ENCODE results near the gene TMEM181. TPM values are rescaled to one million over a fixed set of nuclear protein-coding genes. Genes with fewer than 3 reads are reported as not detected.

TMEM181 gene
- total and polyA plus RNA-seq, 2 experiments from 2014 or later: 20.0 to 46.9 TPM

DNA sequence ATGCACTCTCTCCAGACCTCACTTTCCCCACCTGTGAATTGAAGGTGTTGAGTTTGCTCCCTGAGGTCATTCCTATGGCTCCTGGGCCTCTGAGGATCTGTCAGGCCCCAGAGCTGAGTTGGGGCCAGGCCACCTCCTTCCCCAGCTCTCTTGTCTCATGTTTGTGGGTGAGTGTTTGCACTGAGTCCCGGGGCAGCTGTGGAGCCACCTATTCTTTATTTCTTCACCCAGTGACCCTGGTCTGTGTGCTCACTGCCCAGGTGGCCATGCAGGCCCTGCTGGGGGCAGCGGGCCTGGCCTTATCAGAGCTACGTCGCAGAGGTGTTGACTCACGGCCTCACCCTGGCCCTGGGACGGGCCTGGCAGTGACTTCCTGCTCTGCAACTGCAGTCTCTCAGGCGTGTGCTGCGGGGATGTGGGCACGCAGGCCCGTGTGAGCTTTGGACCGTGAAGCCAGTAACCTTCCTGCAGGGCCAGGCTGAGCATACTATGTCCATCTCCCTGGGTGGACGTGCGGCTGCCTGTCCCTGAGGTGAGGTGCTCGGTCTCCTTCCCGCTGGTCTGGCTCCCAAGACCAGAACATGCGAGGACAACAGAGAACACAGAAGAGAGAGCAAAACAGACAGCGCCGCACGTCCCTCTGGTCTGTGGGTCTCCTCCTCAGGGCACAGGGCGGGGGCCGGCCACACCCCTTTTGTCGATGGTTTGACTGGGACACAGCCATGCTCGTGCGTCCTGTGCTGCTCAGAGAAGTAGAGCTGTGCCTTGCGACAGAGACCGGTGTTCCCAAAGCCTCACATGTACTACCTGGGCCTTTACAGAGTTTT is 12.1 kb downstream of the TMEM181 start:
- peaks cover 79% of the 10 kb centered on the region for H3K79me2 ChIP-seq
- H3K36me3 ChIP-seq (replicated peaks; ENCODE audit: insufficient read depth, low read depth): no peaks in the 10 kb centered on the region
- H3K4me1 ChIP-seq (ENCODE audit: insufficient read depth): no peaks in the 10 kb centered on the region
- H3K27me3 ChIP-seq: no peaks in the 10 kb centered on the region
- H2AFZ ChIP-seq: no peak overlapping the region
- DNase-seq (ENCODE audit: low spot score): peak; percentile 87
- no peaks in the 10 kb centered on the region for H3K9me2 ChIP-seq (replicated peaks; ENCODE audit: insufficient read depth)
- H3K9me3 ChIP-seq (ENCODE audit: low read depth): no peaks in the 10 kb centered on the region
- H3K27ac ChIP-seq: peak overlapping the region; percentile 96
- H3K4me3 ChIP-seq: no peak overlapping the region
- TF ChIP-seq, protein P1, sequence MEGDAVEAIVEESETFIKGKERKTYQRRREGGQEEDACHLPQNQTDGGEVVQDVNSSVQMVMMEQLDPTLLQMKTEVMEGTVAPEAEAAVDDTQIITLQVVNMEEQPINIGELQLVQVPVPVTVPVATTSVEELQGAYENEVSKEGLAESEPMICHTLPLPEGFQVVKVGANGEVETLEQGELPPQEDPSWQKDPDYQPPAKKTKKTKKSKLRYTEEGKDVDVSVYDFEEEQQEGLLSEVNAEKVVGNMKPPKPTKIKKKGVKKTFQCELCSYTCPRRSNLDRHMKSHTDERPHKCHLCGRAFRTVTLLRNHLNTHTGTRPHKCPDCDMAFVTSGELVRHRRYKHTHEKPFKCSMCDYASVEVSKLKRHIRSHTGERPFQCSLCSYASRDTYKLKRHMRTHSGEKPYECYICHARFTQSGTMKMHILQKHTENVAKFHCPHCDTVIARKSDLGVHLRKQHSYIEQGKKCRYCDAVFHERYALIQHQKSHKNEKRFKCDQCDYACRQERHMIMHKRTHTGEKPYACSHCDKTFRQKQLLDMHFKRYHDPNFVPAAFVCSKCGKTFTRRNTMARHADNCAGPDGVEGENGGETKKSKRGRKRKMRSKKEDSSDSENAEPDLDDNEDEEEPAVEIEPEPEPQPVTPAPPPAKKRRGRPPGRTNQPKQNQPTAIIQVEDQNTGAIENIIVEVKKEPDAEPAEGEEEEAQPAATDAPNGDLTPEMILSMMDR (IDR thresholded peaks at IDR 0.05; ENCODE audit: poor library complexity): no peak
- TF ChIP-seq EZH2 (IDR thresholded peaks at IDR 0.05; ENCODE audit: borderline replicate concordance) (no peak), EZH2phosphoT487 (IDR thresholded peaks at IDR 0.05; ENCODE audit: low read depth, severe bottlenecking, unreplicated experiment) (no peak)
- 51% methylated on average over 26 of the region's 26 CpGs for WGBS (ENCODE audit: low lambda C conversion rate, missing lambda C conversion rate)
- H3K4me2 ChIP-seq: peak overlapping the region; percentile 36
- H4K20me1 ChIP-seq (ENCODE audit: insufficient read depth, poor library complexity, severe bottlenecking): peaks cover 18% of the 10 kb centered on the region

DNA sequence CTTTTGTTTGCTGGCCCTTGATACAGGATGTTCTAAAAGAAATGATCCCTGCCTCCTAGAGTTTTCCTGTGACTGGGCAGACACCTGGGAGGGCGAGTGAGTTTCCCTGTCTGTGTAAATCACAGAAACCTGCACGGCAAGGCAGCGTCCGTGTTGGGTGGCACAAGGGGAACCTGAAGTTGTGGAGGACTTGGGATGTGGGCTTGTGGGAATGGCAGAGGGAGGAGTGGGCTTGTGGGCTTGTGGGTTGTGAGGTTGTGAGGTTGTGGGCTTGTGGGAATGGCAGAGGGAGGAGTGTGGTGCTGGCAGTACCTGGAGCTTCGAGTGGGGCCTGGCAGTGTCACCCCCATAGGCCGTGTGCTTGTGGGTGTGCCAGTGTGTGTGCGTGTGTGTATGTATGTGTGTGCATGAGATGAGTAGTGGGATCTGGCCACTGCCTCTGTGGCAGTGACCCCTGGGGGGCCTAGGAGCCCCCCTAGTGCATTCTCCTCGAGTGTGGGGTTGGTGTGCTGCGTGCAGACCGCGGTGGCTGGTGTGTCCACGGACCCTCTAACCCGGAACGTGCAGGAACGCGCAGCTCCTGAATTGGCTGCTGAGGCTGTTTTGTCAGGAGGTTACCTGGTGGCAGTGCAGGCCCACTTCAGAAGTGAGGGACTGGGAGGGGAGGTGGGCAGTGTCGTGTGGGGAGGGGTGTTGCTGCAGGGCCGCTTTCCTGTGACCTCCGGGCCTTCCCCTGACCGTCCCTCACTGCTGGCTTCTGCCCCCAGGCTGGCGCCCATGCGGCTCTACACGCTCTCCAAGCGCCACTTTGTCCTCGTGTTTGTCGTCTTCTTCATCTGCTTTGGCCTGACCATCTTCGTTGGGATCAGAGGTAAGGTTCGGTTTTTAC is 13.0 kb downstream of the TMEM181 start:
- H3K27ac ChIP-seq: peak overlapping the region; percentile 96
- peak overlapping the region; percentile 36 for H3K4me2 ChIP-seq
- peaks cover 79% of the 10 kb centered on the region for H3K79me2 ChIP-seq
- no peaks in the 10 kb centered on the region for H3K4me1 ChIP-seq (ENCODE audit: insufficient read depth)
- H3K9me3 ChIP-seq (ENCODE audit: low read depth): no peaks in the 10 kb centered on the region
- H2AFZ ChIP-seq: no peak overlapping the region
- DNase-seq (ENCODE audit: low spot score): no peak
- WGBS (ENCODE audit: low lambda C conversion rate, missing lambda C conversion rate): 93% methylated on average over 27 of the region's 28 CpGs
- TF ChIP-seq EZH2 (IDR thresholded peaks at IDR 0.05; ENCODE audit: borderline replicate concordance) (no peak), EZH2phosphoT487 (IDR thresholded peaks at IDR 0.05; ENCODE audit: low read depth, severe bottlenecking, unreplicated experiment) (no peak)
- TF ChIP-seq, protein P1 (IDR thresholded peaks at IDR 0.05; ENCODE audit: poor library complexity): no peak
- H4K20me1 ChIP-seq (ENCODE audit: insufficient read depth, poor library complexity, severe bottlenecking): peaks cover 11% of the 10 kb centered on the region
- no peak overlapping the region for H3K4me3 ChIP-seq
- H3K27me3 ChIP-seq: no peaks in the 10 kb centered on the region
- H3K36me3 ChIP-seq (replicated peaks; ENCODE audit: insufficient read depth, low read depth): no peaks in the 10 kb centered on the region
- H3K9me2 ChIP-seq (replicated peaks; ENCODE audit: insufficient read depth): no peaks in the 10 kb centered on the region

DNA sequence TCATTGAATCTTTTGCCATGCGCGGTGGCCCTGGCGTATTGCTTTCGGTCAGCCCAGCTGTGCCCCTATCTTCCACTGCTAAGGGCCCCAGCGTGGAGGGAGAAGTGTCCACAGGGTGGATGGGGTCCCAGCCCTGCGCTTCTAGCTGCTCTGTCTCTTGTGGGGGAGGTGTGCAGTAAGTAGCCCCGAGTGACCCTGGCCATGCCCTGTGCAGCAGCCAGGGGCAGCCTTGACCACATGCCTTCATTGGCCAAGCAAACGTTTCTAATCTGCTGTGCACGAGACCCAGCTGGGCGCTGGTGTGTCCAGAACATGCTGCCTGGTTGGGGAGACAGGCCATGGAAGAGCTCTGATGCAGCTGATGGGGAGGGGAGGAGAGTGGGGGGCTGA is 13.6 kb downstream of the TMEM181 start:
- Histone ChIP-seq H3K4me2 (no peak overlapping the region), H3K79me2 (peaks cover 78% of the 10 kb centered on the region), H3K36me3 (replicated peaks; ENCODE audit: insufficient read depth, low read depth) (no peaks in the 10 kb centered on the region), H3K27ac (peak overlapping the region; percentile 96), H3K27me3 (no peaks in the 10 kb centered on the region), H2AFZ (no peak overlapping the region), H3K4me3 (no peak overlapping the region), H3K4me1 (ENCODE audit: insufficient read depth) (no peaks in the 10 kb centered on the region), H4K20me1 (ENCODE audit: insufficient read depth, poor library complexity, severe bottlenecking) (peaks cover 6% of the 10 kb centered on the region), H3K9me2 (replicated peaks; ENCODE audit: insufficient read depth) (no peaks in the 10 kb centered on the region), H3K9me3 (ENCODE audit: low read depth) (no peaks in the 10 kb centered on the region)
- DNase-seq (ENCODE audit: low spot score): no peak
- WGBS (ENCODE audit: low lambda C conversion rate, missing lambda C conversion rate): 89% methylated on average over 10 of the region's 10 CpGs
- no peak for TF ChIP-seq EZH2 (IDR thresholded peaks at IDR 0.05; ENCODE audit: borderline replicate concordance)
- no peak for TF ChIP-seq EZH2phosphoT487 (IDR thresholded peaks at IDR 0.05; ENCODE audit: low read depth, severe bottlenecking, unreplicated experiment)
- TF ChIP-seq, protein P1 (IDR thresholded peaks at IDR 0.05; ENCODE audit: poor library complexity): no peak
